ENCODE measurements around the gene SIPA1L3.

- TF ChIP-seq CTCF (IDR thresholded peaks at IDR 0.05; ENCODE audit: insufficient read depth, low read length, poor library complexity, severe bottlenecking) (no peak), EZH2phosphoT487 (conservative IDR thresholded peaks at IDR 0.05; ENCODE audit: low read length) (no peak)
Measured at GRCh38 chr19:38056646-38057045, 149.6 kb downstream of the SIPA1L3 start.

All from SU-DHL-6 (cell line).